ENCODE measurements around the gene CNNM3.

GRCh38 chr2:96817882-96818281 is 1.8 kb downstream of the CNNM3 start:
- TF ChIP-seq CTCF (IDR thresholded peaks at IDR 0.05) = no peak
- no peak for TF ChIP-seq REST (IDR thresholded peaks at IDR 0.05; ENCODE audit: insufficient read depth in 1 of 2, low read depth in 2 of 2, low read length in 1 of 2)
- TF ChIP-seq POLR2AphosphoS5 (IDR thresholded peaks at IDR 0.05; ENCODE audit: low read depth, low read length) = no peak
